Frontal cortex (tissue), 4 donors: ENCODE measurements around the gene GLP2R. TPM values are rescaled to one million over a fixed set of nuclear protein-coding genes. Genes with fewer than 3 reads are reported as not detected.

Experiments used
- DNase-seq, 2 donors: peaks; one replicate each; pipeline ENCODE4 v3.0.0; 2012; ENCODE audit warnings: low spot score in 2 of 2
- FAIRE-seq: peaks from 2 replicates; lab custom pipeline; 2012; peaks lifted over from hg19 to GRCh38; lab: Jason Lieb, UNC
- total RNA-seq: library from RNA; depleted of rRNA; stranded (reverse); fragments of >200 nt; gene quantifications from one replicate; pipeline ENCODE4 v1.2.3, GENCODE V29; 2014
- donor health status: control.
- donor health status: control.
- donor health status: control.

The GLP2R gene
- total RNA-seq, 1 donor from 2014 or later: not detected

- DNase-seq: no peak
These were observed 17.7 kb downstream of the GLP2R start for GRCh38 chr17:9843152-9844010.

DNA sequence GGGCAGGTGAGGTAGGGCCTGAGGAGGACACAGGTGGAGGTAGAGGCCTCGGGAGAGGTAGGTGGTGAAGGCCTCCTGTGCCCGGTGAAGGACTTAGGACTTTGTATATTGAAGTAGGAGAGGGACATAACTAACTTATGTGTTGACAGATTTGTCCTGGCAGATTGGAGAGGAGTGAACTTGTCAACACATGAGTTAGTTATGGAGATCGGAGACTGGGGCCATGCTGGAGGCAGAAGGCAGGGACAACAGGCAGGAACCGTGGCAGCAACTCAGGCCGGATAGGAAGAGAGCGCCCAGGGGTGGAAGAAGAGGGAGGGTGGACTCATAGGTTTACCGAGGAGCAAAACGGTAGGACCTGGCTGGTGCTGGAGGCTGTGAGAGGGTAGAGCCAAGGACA lies 18.4 kb downstream of the GLP2R start:
- no peak for FAIRE-seq
- DNase-seq: no peak

More at GRCh38 chr17:9843152-9844010, 17.7 kb downstream of the GLP2R start:
- no peak for FAIRE-seq

- DNase-seq (no peak), FAIRE-seq (no peak)
These were observed 19.6 kb downstream of the GLP2R start for GRCh38 chr17:9845306-9845705.

DNA sequence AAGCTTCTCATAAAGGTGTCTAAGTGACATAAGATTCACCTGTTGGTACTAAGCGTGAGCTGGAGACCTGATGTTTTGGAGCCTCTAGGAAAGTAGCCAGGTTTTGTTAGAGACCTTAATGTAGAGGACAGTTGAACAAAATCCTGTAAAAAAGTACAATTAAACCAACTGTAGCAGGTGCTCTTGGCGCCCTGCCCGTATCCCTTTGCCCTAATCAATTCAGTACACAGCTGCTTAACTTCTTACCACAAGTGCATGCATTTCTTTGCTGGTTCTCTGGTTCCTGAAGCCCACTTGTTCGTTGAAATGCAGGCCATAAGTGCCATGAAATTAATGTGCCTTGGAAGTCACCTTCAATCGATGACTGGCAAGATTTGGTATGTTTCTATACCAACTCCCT lies 24.4 kb downstream of the GLP2R start:
- FAIRE-seq: no peak
- no peak for DNase-seq

GRCh38 chr17:9854255-9854654 lies 28.5 kb downstream of the GLP2R start:
- FAIRE-seq: no peak
- DNase-seq: no peak

GRCh38 chr17:9855036-9855435 lies 29.3 kb downstream of the GLP2R start:
- FAIRE-seq (no peak), DNase-seq (no peak)

GRCh38 chr17:9859781-9860180 lies 34.1 kb downstream of the GLP2R start:
- no peak for FAIRE-seq

GRCh38 chr17:9860851-9861250 lies 35.1 kb downstream of the GLP2R start:
- FAIRE-seq (no peak), DNase-seq (no peak)

More at GRCh38 chr17:9859781-9860180, 34.1 kb downstream of the GLP2R start:
- DNase-seq: no peak

GRCh38 chr17:9862220-9862619 lies 36.5 kb downstream of the GLP2R start:
- no peak for DNase-seq
- FAIRE-seq: no peak

- no peak for FAIRE-seq
These were observed 37.2 kb downstream of the GLP2R start for GRCh38 chr17:9862949-9863348.

DNA sequence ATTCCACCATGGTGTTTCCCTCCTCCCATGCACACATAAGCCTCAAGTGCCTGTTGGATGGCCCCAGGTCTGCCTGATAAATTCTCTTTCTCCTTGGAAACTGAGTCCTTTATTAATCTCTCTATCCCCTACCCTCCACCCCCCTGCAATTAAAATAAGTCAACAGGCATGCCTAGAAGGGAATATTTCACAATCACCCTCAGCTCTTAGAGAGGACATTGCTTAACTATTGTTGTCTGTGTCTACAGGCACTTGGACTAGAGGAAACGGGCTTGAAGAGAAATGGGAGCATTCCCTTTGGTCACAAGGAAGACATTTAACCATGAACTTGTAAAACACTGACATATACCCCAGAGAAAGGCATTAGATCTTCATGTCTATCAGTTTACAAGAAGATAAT lies 39.9 kb downstream of the GLP2R start:
- DNase-seq: no peak
- no peak for FAIRE-seq

More at GRCh38 chr17:9862949-9863348, 37.2 kb downstream of the GLP2R start:
- DNase-seq: no peak

DNA sequence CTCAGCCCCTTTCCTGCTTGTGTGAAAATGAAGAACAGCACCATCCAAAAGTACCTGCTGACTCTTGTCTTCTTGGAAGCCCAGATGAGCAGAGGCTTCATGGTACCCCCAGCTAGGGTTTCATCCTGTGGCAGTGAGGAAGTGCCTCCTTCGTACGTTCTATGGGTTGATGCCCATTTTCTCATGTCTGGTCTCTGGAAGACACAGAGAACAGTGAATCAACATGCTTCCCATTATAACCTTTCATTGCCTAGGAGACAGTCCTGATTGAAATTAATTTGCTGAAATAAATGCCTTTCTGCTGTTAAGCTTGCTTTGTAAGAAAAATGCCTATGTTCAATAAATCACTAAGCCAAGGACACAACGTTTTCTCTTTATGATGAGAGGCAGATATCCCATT lies 42.8 kb downstream of the GLP2R start:
- DNase-seq: no peak
- no peak for FAIRE-seq

DNA sequence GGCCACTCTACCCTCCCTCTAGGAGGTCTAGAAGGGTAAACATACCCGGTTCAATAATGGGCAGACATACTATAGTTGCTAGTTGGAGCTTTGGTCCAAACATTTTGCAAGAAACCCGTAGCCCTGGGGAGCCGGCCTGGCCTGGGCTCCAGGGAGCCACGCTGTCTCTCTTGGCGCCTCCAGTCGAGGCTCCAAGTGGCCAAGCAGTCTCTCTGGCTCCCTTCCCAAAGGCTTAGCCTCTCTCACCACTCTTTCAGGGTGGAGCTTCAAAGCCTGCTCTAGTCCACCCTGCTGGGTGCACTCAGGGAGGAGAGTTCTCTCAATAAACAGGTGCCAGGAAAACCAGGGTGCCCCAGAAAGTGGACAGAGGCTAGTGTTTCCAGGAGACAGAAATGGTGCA lies 47.1 kb downstream of the GLP2R start:
- FAIRE-seq: no peak
- DNase-seq: no peak

DNA sequence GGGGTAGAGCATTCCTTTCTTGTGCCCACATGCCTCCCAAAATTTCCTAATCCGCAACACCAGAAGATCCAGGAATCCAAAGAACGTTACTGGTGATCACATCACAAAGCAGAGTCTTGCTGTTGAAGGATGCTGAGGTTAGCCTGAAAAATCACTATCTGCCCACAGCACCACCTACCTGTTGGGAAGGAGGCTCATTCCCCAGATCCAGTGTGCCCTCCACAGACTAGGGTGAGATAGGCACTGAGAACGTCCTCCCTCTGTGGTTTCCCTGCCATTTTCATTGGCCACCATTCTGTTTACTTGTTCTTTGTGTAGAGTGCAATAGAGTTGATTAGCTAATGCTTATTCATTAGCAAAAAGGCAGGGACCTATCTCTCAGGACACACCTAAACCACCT lies 49.0 kb downstream of the GLP2R start:
- no peak for FAIRE-seq

GRCh38 chr17:9875441-9875840 lies 49.7 kb downstream of the GLP2R start:
- FAIRE-seq (no peak), DNase-seq (no peak)

More for the DNA sequence above, 49.0 kb downstream of the GLP2R start:
- no peak for DNase-seq

GRCh38 chr17:9878356-9878755 lies 52.6 kb downstream of the GLP2R start:
- no peak for FAIRE-seq
- no peak for DNase-seq

DNA sequence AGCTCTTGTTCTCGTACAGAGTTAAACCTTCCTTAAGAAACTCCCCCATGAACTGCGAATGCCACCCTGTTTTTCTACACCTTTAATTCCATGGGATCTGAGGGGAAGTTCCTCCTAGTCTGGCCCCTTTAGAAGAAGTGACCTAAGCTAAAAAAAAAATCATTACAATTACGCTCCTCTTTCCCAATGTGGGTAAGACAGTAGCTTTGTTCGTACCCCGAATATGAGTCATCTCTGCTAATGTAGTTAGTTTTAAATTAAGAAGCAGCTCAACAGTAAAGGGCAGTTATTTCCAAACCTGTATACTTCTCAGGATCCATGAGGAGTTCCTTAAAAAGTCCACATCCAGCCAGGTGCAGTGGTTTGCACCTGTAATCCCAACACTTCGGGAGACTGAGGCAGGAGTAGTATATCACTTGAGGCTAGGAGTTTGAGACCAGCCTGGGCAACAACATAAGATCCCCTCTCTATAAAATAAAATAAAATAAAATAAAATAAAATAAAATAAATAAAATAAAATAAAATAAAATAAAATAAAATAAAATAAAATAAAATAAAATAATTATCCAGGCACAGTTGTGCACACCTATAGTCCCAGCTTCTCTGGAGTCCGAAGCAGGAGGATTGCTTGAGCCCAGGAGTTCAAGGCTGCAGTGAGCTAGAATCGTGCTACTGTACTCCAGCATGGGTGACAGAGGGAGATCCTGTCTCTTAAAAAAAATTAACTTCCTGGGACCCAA lies 53.2 kb downstream of the GLP2R start:
- FAIRE-seq: no peak
- DNase-seq: no peak

DNA sequence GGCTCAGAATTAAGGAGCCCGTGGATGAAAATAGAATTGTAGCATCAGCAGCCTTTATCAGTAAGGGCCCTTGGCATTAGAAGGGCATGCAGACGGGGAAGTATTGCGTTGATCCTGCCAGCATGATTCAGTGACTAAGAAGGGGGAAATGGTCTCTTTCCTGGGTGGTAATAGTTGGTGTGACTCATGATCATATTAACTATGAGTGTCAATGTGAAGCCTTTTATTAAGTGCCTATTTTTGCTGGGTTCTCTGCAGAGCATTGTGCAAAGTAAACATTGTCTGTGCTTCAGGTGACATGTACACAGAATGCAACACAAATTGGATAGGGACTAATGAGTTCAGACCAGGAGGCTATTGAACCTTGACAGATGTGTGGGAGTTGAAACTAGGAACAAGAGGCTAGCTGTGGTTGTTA lies 54.9 kb downstream of the GLP2R start:
- FAIRE-seq (no peak), DNase-seq (no peak)

DNA sequence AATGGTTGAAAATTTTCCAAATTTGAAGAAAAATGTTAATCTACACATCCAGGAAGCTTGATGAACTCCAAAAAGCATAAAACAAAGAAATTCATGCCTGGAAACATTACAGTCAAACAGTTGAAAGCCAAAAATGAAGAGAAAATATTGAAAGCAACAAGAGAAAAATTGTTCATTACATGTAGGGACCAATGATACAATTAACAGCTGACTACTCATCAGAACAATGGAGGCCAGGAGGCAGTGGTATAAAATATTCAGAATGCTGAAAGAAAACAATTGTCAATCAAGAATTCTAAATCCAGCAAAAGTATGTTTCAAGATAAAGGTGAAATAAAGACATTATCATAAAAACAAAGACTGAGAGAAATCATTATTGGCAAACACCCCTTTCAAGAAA lies 57.7 kb downstream of the GLP2R start:
- DNase-seq (no peak), FAIRE-seq (no peak)

DNA sequence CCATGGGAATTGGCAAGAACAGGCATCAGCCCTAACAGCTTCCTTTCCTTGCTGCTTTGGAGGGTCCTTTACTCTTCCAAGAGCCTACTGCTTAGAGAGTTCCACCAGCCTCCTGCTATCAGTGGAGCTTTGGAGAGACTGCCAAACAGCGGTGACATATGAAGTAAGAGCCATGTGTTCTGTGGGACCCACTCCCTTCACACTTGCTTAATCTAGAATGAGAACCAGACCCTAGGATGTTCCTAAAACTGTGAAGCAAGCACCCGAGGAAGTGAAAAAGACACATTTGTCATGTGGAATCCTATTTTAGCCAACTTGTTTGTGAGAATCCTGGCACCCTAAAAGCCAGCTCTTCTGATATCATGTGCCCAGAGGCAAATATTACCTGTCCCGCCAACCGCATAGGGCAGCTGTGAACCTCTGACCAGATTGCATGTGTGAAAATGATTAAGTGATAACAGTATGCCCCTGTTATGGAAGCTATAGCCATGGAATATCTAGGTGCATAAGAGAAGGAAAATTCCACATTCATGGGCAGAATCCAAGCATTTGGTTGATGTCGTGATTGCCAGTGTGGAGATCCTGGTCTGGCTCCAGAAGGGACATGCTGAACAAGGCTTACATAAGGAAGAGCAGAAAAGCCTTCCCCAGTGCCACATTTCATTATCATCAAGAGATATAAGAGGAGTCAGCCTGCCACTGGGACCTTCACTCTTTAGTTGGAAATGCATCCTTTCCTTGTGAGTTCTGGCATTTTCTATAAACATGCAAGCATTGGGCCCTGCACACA lies 60.6 kb downstream of the GLP2R start:
- FAIRE-seq (no peak), DNase-seq (no peak)
